Rectal smooth muscle tissue (tissue), 1 donor: ENCODE results near the gene DMBX1.

ENCODE experiments used
- H3K27ac ChIP-seq: one replicate; pipeline ENCODE4 v1.7.0; 2013; ENCODE audit warnings: low read depth, low read length, inconsistent platforms
- H3K27me3 ChIP-seq: one replicate; pipeline ENCODE4 v1.7.0; 2013; ENCODE audit warnings: low read length; ENCODE audit not compliant: control insufficient read depth, insufficient read depth
- H3K36me3 ChIP-seq: one replicate; pipeline ENCODE4 v1.7.0; 2013; ENCODE audit warnings: low read length; ENCODE audit not compliant: control insufficient read depth, insufficient read depth
- H3K4me1 ChIP-seq: one replicate; pipeline ENCODE4 v1.7.0; 2013; ENCODE audit warnings: low read length; ENCODE audit not compliant: control insufficient read depth, insufficient read depth
- H3K4me3 ChIP-seq: one replicate; pipeline ENCODE4 v1.7.0; 2013; ENCODE audit warnings: low read length
- H3K9ac ChIP-seq: one replicate; pipeline ENCODE4 v1.7.0; 2013; ENCODE audit warnings: low read length

Gene DMBX1

DNA sequence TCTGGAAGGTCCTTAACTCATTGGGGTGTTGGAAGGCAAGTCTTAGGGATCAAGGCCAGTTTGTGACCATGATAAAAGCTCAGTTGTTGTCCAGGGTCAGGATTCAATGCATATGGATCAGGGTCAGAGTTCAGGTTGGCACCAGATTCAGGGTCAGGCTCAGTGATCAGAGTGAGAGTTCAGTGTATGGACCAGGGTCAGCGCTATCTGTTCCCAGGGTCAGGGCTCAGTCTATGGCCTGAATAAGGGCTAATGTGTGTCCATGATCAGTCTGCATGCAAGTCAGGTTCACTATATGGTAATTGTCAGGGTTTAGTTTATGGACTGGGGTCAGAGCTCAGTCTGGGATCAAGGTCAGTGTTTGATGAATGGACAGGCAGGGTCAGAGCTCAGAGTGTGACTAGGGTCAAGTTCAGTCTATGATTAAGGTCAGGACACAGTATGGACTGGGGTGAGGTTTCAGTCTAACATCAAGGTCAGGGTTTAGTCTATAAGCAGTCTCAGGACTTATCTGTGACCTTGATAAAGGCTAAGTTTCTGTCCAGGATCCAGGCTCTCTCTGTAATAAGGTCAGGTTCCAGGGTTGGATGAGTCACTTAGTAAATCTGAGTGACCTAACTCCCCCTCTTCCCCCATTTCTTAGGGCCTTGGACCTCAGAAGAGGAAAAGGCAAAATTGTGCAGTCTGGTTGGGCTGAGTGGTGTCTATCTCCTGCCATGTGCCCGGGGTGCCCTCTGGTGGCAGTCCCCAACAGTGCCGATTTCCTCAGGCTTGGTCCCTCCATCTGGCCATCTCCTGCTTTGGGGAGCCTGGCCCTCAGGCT lies 38.0 kb downstream of the DMBX1 start:
- H3K9ac ChIP-seq, result no peak overlapping the region
- no peaks in the 10 kb centered on the region for H3K4me1 ChIP-seq
- peaks cover 6% of the 10 kb centered on the region for H3K27me3 ChIP-seq
- H3K36me3 ChIP-seq, result no peaks in the 10 kb centered on the region
- H3K4me3 ChIP-seq, result no peak overlapping the region
- H3K27ac ChIP-seq, result no peak overlapping the region

- H3K9ac ChIP-seq, result no peak overlapping the region
- no peak overlapping the region for H3K27ac ChIP-seq
- no peaks in the 10 kb centered on the region for H3K36me3 ChIP-seq
- peaks cover 6% of the 10 kb centered on the region for H3K27me3 ChIP-seq
- no peak overlapping the region for H3K4me3 ChIP-seq
- H3K4me1 ChIP-seq, result peaks cover under 1% of the 10 kb centered on the region
Measured at GRCh38 chr1:46528297-46528955, 38.8 kb downstream of the DMBX1 start.

DNA sequence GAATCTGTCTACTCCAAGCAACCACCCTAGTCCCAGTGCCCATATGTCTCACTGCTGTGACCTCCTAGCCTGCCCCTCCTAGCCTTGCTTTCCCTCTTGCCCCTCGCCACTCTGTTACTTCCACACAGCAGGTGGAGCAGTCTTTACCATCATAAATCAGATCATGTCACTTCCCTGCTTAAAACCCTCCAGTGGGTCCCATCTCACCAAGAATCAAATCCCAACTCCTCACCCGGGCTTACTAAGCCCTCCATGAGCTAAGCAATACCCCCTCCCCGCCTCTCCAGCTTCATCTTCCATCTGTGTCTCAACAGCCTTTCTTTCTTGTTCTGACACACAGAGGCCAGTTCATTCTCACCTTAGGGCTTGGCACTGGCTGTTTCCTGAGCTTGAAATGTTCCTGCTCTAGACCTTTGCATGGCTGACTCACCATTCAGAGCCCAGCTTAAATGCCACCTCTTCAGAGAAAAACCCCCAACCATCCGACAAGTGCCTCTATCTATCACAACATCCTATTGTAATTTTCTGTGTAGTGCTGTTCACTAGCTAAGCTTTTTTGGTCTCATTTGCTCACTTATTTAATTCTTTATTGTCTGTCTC lies 39.5 kb downstream of the DMBX1 start:
- Histone ChIP-seq H3K4me3 (no peak overlapping the region), H3K4me1 (peaks cover 3% of the 10 kb centered on the region), H3K36me3 (no peaks in the 10 kb centered on the region), H3K9ac (no peak overlapping the region), H3K27me3 (peaks cover 6% of the 10 kb centered on the region), H3K27ac (no peak overlapping the region)

DNA sequence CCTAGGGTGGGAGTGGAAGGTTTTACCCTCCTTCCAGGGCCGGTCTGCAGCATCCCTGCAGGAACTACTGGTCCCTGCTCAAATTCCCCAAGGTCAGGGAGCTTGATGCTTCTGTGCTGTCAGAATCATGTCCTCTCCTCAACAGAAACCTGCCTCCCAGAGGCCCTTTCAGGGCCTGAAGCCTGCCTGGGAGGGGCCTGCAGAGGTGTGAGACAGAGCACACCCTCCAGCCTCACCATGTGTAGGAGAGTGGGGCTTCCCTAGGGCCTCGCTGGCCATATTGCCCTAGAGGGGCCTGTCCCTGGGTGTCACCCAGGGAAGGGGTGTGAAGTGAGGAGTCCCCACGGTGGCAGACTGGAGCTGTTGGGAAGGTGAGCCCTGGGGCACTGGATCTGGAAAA lies 40.7 kb downstream of the DMBX1 start:
- H3K27me3 ChIP-seq, result peaks cover 6% of the 10 kb centered on the region
- no peak overlapping the region for H3K9ac ChIP-seq
- H3K27ac ChIP-seq, result no peak overlapping the region
- no peak overlapping the region for H3K4me3 ChIP-seq
- no peaks in the 10 kb centered on the region for H3K36me3 ChIP-seq
- H3K4me1 ChIP-seq, result peaks cover 3% of the 10 kb centered on the region

- Histone ChIP-seq H3K27me3 (peaks cover 6% of the 10 kb centered on the region), H3K27ac (no peak overlapping the region), H3K36me3 (no peaks in the 10 kb centered on the region), H3K9ac (no peak overlapping the region), H3K4me1 (peaks cover 3% of the 10 kb centered on the region), H3K4me3 (no peak overlapping the region)
Measured at GRCh38 chr1:46530791-46531409, 41.3 kb downstream of the DMBX1 start.

DNA sequence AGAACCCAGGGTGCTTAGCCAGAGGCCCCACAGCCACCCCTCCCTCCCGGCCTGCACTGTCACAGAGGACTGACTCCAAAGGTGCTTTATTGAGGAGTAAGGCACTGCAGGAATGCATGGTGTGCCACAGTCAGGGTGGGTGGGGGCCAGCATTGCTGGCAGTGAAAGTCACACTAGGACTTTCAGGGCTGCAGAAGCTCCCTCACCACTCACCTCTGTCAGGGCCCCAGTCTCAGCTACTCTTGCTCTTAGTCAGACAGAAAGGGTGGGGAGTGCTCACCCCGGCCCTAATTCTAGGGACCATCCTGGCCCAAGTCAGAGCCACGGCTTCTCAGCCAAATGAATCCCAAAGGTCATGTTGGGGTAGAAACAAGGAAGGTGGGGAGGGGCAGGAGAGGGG lies 42.5 kb downstream of the DMBX1 start:
- Histone ChIP-seq H3K9ac (no peak overlapping the region), H3K36me3 (no peaks in the 10 kb centered on the region), H3K27ac (no peak overlapping the region), H3K4me1 (peaks cover 3% of the 10 kb centered on the region), H3K27me3 (peaks cover 6% of the 10 kb centered on the region), H3K4me3 (no peak overlapping the region)

GRCh38 chr1:46532498-46533178 lies 43.0 kb downstream of the DMBX1 start:
- Histone ChIP-seq H3K27ac (peak overlapping the region; percentile 70), H3K4me3 (no peak overlapping the region), H3K9ac (no peak overlapping the region), H3K36me3 (no peaks in the 10 kb centered on the region), H3K4me1 (peaks cover 3% of the 10 kb centered on the region), H3K27me3 (peaks cover 6% of the 10 kb centered on the region)

GRCh38 chr1:46533179-46533864 lies 43.7 kb downstream of the DMBX1 start:
- peak overlapping the region; percentile 27 for H3K9ac ChIP-seq
- H3K36me3 ChIP-seq, result no peaks in the 10 kb centered on the region
- H3K27me3 ChIP-seq, result peaks cover 6% of the 10 kb centered on the region
- H3K27ac ChIP-seq, result peak overlapping the region; percentile 70
- peaks cover 3% of the 10 kb centered on the region for H3K4me1 ChIP-seq
- H3K4me3 ChIP-seq, result peak overlapping the region; percentile 61

DNA sequence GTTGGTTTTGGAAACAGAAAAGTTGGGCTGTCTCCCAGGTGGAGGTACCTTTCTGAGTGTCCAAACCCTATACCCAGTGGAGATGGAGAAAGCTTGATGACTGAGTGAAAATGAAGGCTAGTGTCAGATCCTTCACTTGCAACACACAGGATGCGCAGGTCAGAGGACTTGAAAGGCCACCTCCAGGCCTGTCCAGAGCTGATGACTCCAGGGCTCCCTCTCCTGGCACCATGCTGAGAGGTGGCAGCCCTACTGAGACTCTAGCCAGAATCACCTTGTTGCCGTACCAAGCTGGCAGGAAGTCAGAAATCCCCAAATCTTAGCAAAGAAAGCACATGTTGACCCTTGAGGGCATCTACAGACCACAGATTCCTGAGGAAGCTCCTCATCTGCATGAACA lies 45.4 kb downstream of the DMBX1 start:
- Histone ChIP-seq H3K36me3 (no peaks in the 10 kb centered on the region), H3K27me3 (peaks cover 6% of the 10 kb centered on the region), H3K4me1 (peaks cover 3% of the 10 kb centered on the region)

GRCh38 chr1:46536527-46536926 lies 46.9 kb downstream of the DMBX1 start:
- Histone ChIP-seq H3K4me3 (no peak overlapping the region), H3K27me3 (no peaks in the 10 kb centered on the region)

More for the DNA sequence above, 45.4 kb downstream of the DMBX1 start:
- Histone ChIP-seq H3K9ac (no peak overlapping the region), H3K4me3 (no peak overlapping the region), H3K27ac (no peak overlapping the region)

DNA sequence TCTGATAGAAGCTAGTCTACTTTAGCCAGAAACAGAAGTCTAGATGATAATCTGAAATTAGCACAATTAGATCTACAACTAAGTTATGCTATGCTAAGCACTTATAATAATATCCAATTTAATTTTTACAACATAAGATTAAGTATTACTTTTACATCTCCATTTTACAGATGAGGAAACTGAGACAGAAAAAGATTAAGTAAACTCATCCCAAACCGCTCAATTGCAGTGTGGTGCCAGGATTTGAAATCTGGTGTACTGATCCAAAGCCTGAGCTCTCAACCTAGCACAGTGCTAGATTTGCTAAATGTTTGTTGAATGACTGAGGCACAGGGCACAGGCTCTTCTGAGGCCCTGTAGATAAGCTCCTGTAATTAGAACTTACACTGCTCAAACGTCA lies 48.0 kb downstream of the DMBX1 start:
- Histone ChIP-seq H3K36me3 (no peaks in the 10 kb centered on the region), H3K27ac (no peak overlapping the region), H3K27me3 (no peaks in the 10 kb centered on the region), H3K4me1 (peaks cover 3% of the 10 kb centered on the region), H3K4me3 (no peak overlapping the region), H3K9ac (no peak overlapping the region)

More at GRCh38 chr1:46536527-46536926, 46.9 kb downstream of the DMBX1 start:
- no peak overlapping the region for H3K9ac ChIP-seq
- H3K27ac ChIP-seq, result no peak overlapping the region
- no peaks in the 10 kb centered on the region for H3K36me3 ChIP-seq
- peaks cover 3% of the 10 kb centered on the region for H3K4me1 ChIP-seq
